Cardiac fibroblast (primary cell): ENCODE data around the gene CCDC134.

ENCODE experiments used
- DNase-seq, 2 donors: peaks; one replicate each; pipeline versions ENCODE4 v3.0.0 to v3.0.0-alpha.2; 2010; ENCODE audit warnings: low read depth in 2 of 2
- H3K4me3 ChIP-seq, 2 donors: replicated peaks in 1 of 2; 1 replicate in 1 of 2; 2 replicates in 1 of 2; pipeline ENCODE4 v1.5.1; 2011; ENCODE audit warnings: low read depth in 2 of 2, low read length in 2 of 2, mild to moderate bottlenecking in 2 of 2, moderate library complexity in 1 of 2
- CTCF ChIP-seq: IDR thresholded peaks from one replicate; pipeline ENCODE4 v1.5.1; 2011; ENCODE audit warnings: low read depth, mild to moderate bottlenecking, low read length, inconsistent platforms

The CCDC134 gene

GRCh38 chr22:41801886-41802285 is 1.4 kb downstream of the CCDC134 start:
- TF ChIP-seq CTCF: no peak
- no peak overlapping the region for H3K4me3 ChIP-seq
- no peak for DNase-seq

- no peak for TF ChIP-seq CTCF
- no peak for DNase-seq
- no peak overlapping the region for H3K4me3 ChIP-seq
These were observed 5.2 kb downstream of the CCDC134 start for GRCh38 chr22:41805639-41806038.

- H3K4me3 ChIP-seq: no peak overlapping the region
- no peak for TF ChIP-seq CTCF
- DNase-seq: no peak
These were observed 7.9 kb downstream of the CCDC134 start for GRCh38 chr22:41808400-41808799.

- DNase-seq: no peak
- no peak overlapping the region for H3K4me3 ChIP-seq
- no peak for TF ChIP-seq CTCF
These were observed 9.5 kb downstream of the CCDC134 start for GRCh38 chr22:41810022-41810421.

- H3K4me3 ChIP-seq: no peak overlapping the region
- no peak for TF ChIP-seq CTCF
These were observed 12.5 kb downstream of the CCDC134 start for GRCh38 chr22:41812805-41813545.

GRCh38 chr22:41813726-41814410 is 13.4 kb downstream of the CCDC134 start:
- no peak for TF ChIP-seq CTCF
- no peak for DNase-seq
- no peak overlapping the region for H3K4me3 ChIP-seq

More at GRCh38 chr22:41812805-41813545, 12.5 kb downstream of the CCDC134 start:
- no peak for DNase-seq
